B cell (primary cell): ENCODE measurements around the gene HOXB9. TPM values are rescaled to one million over a fixed set of nuclear protein-coding genes. Genes with fewer than 3 reads are reported as not detected.

Experiments
- ATAC-seq: fragments of 200-7000 bp; cut with Tn5 transposase; one replicate; pipeline ENCODE4 v1.10.0; 2021; ENCODE audit warnings: low read depth, mild to moderate bottlenecking, moderate number of reproducible peaks, moderate library complexity
- CTCF ChIA-PET: fragments of 350-600 bp; sonication (Branson Sonifier 250); formaldehyde crosslinking; loops from one replicate; lab custom pipeline; 2021; ENCODE audit warnings: antibody characterized with exemption, inconsistent platforms; lab: Charles Lee
- POLR2A ChIA-PET: fragments of 350-600 bp; sonication (Branson Sonifier 250); formaldehyde crosslinking; loops from one replicate; lab custom pipeline; 2021; ENCODE audit warnings: antibody characterized with exemption; lab: Charles Lee
- DNase-seq: peaks from one replicate; pipeline ENCODE4 v3.0.0; 2013
- H2AFZ ChIP-seq: 2 replicates; pipeline ENCODE4 v1.6.1; 2012; ENCODE audit warnings: mild to moderate bottlenecking, low read depth, low read length; ENCODE audit not compliant: insufficient read depth, poor library complexity, severe bottlenecking
- H3K27ac ChIP-seq, 2 donors: 1 replicate in 1 of 2; 2 replicates in 1 of 2; pipeline ENCODE4 v1.5.1; 2012 to 2013; ENCODE audit warnings: low read length in 2 of 2, mild to moderate bottlenecking in 2 of 2, moderate library complexity in 1 of 2
- H3K27me3 ChIP-seq, 4 experiments: fragments of 200-600 bp in 1 of 4; sonication (generic) in 1 of 4; replicated peaks in 1 of 4; 1 replicate in 2 of 4; 2 replicates in 2 of 4; pipeline versions ENCODE4 v1.6.1 to v1.7.0; 2013 to 2016; ENCODE audit warnings: low read length in 3 of 4, mild to moderate bottlenecking in 2 of 4, mixed read lengths in 1 of 4, moderate library complexity in 1 of 4; ENCODE audit not compliant: insufficient read depth in 4 of 4, control insufficient read depth in 3 of 4; ENCODE audit errors: control extremely low read depth in 1 of 4
- H3K36me3 ChIP-seq, 2 experiments: replicated peaks in 1 of 2; 1 replicate in 1 of 2; 2 replicates in 1 of 2; pipeline versions ENCODE4 v1.6.1 to v1.7.1; 2013; ENCODE audit warnings: low read length in 1 of 2; ENCODE audit not compliant: insufficient read depth in 2 of 2, control insufficient read depth in 1 of 2; ENCODE audit errors: control extremely low read depth in 1 of 2, extremely low read depth in 1 of 2
- H3K4me1 ChIP-seq, 2 donors: fragments of 200-600 bp in 1 of 2; sonication (generic) in 1 of 2; 1 replicate in 1 of 2; 2 replicates in 1 of 2; pipeline versions ENCODE4 v1.5.1 to v1.6.1; 2013 to 2017; ENCODE audit warnings: low read length in 2 of 2; ENCODE audit not compliant: control insufficient read depth in 2 of 2, insufficient read depth in 2 of 2
- H3K4me2 ChIP-seq: replicated peaks from 2 replicates; pipeline ENCODE3; 2012; ENCODE audit warnings: mild to moderate bottlenecking, low read depth, low read length; ENCODE audit not compliant: poor library complexity, severe bottlenecking
- H3K4me3 ChIP-seq, 5 experiments: fragments of 200-600 bp in 1 of 5; sonication (generic) in 1 of 5; 1 replicate in 3 of 5; 2 replicates in 2 of 5; pipeline versions ENCODE4 v1.5.1 to v1.7.0; 2011 to 2016; ENCODE audit warnings: low read length in 4 of 5, mild to moderate bottlenecking in 4 of 5, low read depth in 2 of 5, control low read depth in 1 of 5, moderate library complexity in 1 of 5; ENCODE audit not compliant: insufficient read depth in 1 of 5; ENCODE audit errors: control extremely low read depth in 1 of 5, extremely low read depth in 1 of 5
- H3K79me2 ChIP-seq: fragments of 200-600 bp; sonication (generic); one replicate; pipeline ENCODE4 v1.6.0; 2016; ENCODE audit warnings: low read length; ENCODE audit not compliant: control insufficient read depth, insufficient read depth
- H3K9ac ChIP-seq: fragments of 200-600 bp; sonication (generic); 2 replicates; pipeline ENCODE4 v1.6.1; 2017; ENCODE audit warnings: mild to moderate bottlenecking, low read length, moderate library complexity
- H3K9me3 ChIP-seq, 3 donors: one replicate each; pipeline versions ENCODE4 v1.6.1 to v1.7.1; 2013; ENCODE audit warnings: low read length in 2 of 3; ENCODE audit not compliant: control insufficient read depth in 2 of 3, insufficient read depth in 1 of 3; ENCODE audit errors: control extremely low read depth in 1 of 3
- H4K20me1 ChIP-seq: 2 replicates; pipeline ENCODE4 v1.6.0; 2012; ENCODE audit warnings: mild to moderate bottlenecking, low read length; ENCODE audit not compliant: insufficient read depth, control insufficient read depth, poor library complexity, severe bottlenecking
- H3K27ac Mint-ChIP-seq: one replicate; pipeline ENCODE4 v1.8.0; 2021; ENCODE audit warnings: mixed read lengths
- H3K27me3 Mint-ChIP-seq: one replicate; pipeline ENCODE4 v1.8.0; 2021; ENCODE audit warnings: mixed read lengths
- H3K4me1 Mint-ChIP-seq: one replicate; pipeline ENCODE4 v1.8.0; 2021; ENCODE audit warnings: mixed read lengths
- H3K4me3 Mint-ChIP-seq: one replicate; pipeline ENCODE4 v1.8.0; 2021; ENCODE audit warnings: mixed read lengths
- H3K9me3 Mint-ChIP-seq: one replicate; pipeline ENCODE4 v1.8.0; 2022; ENCODE audit warnings: mixed read lengths; ENCODE audit not compliant: insufficient read depth
- EZH2 ChIP-seq: IDR thresholded peaks from 2 replicates; pipeline ENCODE4 v1.6.1; 2012; ENCODE audit warnings: borderline replicate concordance, low read depth, mild to moderate bottlenecking, moderate library complexity, low read length; ENCODE audit not compliant: insufficient read depth, poor library complexity, severe bottlenecking
- WGBS: methylation state at CpG from one replicate; pipeline ENCODE4 v1.1.5; 2013; ENCODE audit warnings: missing lambda C conversion rate; ENCODE audit not compliant: insufficient coverage; 5-methylcytosine and 5-hydroxymethylcytosine counted together
- intact Hi-C: fragments of 100-400 bp; cut with micrococcal nuclease; formaldehyde crosslinking; loops from one replicate; pipeline ENCODE4 v1.10.0; 2022
- polyA plus RNA-seq: library from polyadenylated mRNA; depleted of rRNA; stranded (reverse); fragments of >200 nt; gene quantifications from 2 replicates; pipeline ENCODE4 v1.2.3, GENCODE V29; 2012
- total RNA-seq, 2 donors: library from RNA; stranded (reverse); fragments of 120-200 nt in 1 of 2; gene quantifications; 1 replicate in 1 of 2; 2 replicates in 1 of 2; pipeline versions ENCODE4 v1.2.3 to v1.2.4, GENCODE V29; 2013 to 2022
- TF ChIP-seq, protein P1 (sequence below): fragments of 200-600 bp; IDR thresholded peaks from one replicate; pipeline ENCODE4 v1.8.0; 2022; ENCODE audit warnings: antibody characterized with exemption, mild to moderate bottlenecking

Gene HOXB9
- total and polyA plus RNA-seq, 2 donors (not counting 1 experiment from before 2014, with no cell fraction given), result 0.07 TPM; not detected in 1

DNA sequence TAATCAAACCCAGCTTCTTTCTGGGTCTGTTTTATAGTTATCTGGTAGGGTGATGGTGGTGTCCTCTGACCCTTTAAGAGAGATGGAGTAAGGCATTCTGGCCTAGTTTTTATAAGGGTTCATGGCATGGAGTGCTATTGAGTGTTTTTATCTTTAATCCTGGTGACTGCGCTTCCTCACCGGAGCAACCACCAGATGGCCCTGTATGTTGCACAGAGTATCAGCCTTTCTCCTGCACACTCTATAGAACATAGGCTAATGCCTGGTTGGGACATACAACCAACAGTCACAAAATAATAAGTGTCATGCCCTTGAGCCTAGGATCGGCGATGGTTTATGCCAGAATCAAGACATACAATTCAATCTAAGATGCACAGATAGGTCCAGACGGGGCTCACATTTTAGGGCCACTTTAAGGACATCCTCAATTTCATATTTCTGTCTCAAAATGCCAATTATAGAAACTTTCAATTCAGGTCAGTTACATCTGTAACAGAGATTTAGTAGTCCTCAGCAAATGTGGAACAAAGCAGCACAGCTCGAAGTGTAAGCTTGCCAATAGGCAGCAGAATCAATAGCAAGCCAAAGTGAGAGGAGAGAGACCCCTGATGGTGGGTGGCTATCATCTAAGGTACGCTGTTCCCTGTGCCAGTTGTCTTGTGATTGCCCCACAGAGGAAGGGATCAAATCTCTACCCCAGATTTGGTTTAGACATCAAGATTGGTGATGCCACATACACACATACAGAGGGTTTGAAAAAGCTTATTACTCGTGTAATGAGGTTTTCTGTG is 37.2 kb upstream of the HOXB9 start:
- H3K4me3 Mint-ChIP-seq, result no peak overlapping the region
- Histone ChIP-seq H3K27me3 (peaks cover 0 to 13% (median 4%) of the 10 kb centered on the region in 4 experiments), H3K79me2 (no peaks in the 10 kb centered on the region), H3K36me3 (no peaks in the 10 kb centered on the region), H3K4me2 (no peak overlapping the region), H3K4me1 (no peaks in the 10 kb centered on the region), H2AFZ (no peak overlapping the region), H3K9ac (no peak overlapping the region), H3K4me3 (no peak overlapping the region), H3K9me3 (no peaks in the 10 kb centered on the region), H4K20me1 (no peaks in the 10 kb centered on the region), H3K27ac (no peak overlapping the region)
- no peak for TF ChIP-seq EZH2
- TF ChIP-seq, protein P1, sequence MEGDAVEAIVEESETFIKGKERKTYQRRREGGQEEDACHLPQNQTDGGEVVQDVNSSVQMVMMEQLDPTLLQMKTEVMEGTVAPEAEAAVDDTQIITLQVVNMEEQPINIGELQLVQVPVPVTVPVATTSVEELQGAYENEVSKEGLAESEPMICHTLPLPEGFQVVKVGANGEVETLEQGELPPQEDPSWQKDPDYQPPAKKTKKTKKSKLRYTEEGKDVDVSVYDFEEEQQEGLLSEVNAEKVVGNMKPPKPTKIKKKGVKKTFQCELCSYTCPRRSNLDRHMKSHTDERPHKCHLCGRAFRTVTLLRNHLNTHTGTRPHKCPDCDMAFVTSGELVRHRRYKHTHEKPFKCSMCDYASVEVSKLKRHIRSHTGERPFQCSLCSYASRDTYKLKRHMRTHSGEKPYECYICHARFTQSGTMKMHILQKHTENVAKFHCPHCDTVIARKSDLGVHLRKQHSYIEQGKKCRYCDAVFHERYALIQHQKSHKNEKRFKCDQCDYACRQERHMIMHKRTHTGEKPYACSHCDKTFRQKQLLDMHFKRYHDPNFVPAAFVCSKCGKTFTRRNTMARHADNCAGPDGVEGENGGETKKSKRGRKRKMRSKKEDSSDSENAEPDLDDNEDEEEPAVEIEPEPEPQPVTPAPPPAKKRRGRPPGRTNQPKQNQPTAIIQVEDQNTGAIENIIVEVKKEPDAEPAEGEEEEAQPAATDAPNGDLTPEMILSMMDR, result no peak
- ChIA-PET CTCF (interaction anchor here (1.3 kb wide), 1 partner anchor 9 kb away, joined by 4 read pairs; no protein-coding TSS in a partner anchor), POLR2A (no interaction called here)
- DNase-seq, result no peak
- intact Hi-C loops, result no loop called here
- no peak overlapping the region for H3K27ac Mint-ChIP-seq
- H3K4me1 Mint-ChIP-seq, result no peaks in the 10 kb centered on the region
- no peaks in the 10 kb centered on the region for H3K9me3 Mint-ChIP-seq
- 95% methylated on average over 6 of the region's 8 CpGs for WGBS
- peaks cover 44% of the 10 kb centered on the region for H3K27me3 Mint-ChIP-seq
- no peak for ATAC-seq

DNA sequence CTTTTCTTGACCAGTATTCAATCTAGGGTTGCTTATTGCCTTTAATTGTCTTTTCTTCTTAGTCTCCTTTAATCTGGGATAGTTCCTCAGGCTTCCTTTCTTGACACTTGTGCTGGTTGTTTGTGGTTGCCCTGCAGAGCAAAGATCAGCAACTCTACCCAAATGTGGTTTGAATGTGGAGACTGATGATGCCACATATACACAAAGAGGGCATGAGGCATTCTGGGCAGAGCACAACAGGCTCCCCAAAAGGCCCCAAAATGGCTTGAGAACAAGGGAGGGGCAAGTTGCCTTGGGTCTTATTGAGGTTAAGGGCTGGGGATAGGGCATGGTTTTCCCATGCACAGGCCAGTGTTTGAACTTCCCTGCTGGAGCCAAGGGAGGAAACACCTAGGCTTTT is 29.8 kb upstream of the HOXB9 start:
- Histone ChIP-seq H4K20me1 (no peaks in the 10 kb centered on the region), H3K9me3 (no peaks in the 10 kb centered on the region), H3K4me3 (no peak overlapping the region), H3K36me3 (no peaks in the 10 kb centered on the region), H2AFZ (no peak overlapping the region), H3K9ac (no peak overlapping the region), H3K27me3 (no peaks in the 10 kb centered on the region), H3K79me2 (no peaks in the 10 kb centered on the region), H3K4me2 (no peak overlapping the region), H3K4me1 (peaks cover 0 to 4% of the 10 kb centered on the region in 2 donors), H3K27ac (no peak overlapping the region)
- no peak for TF ChIP-seq EZH2
- TF ChIP-seq, protein P1, result no peak
- POLR2A ChIA-PET, result no interaction called here
- ATAC-seq (no peak), DNase-seq (no peak)
- Mint-ChIP-seq H3K27me3 (peaks cover 28% of the 10 kb centered on the region), H3K9me3 (no peaks in the 10 kb centered on the region), H3K4me3 (no peak overlapping the region), H3K4me1 (peaks cover 3% of the 10 kb centered on the region), H3K27ac (no peak overlapping the region)
- intact Hi-C loops, result no loop called here
- CTCF ChIA-PET, result no interaction called here
